GM19397 (cell line): ENCODE measurements around the gene C20orf144.

Experiments
- ATAC-seq: cut with Tn5 transposase; IDR thresholded peaks from one replicate; pipeline ENCODE4 v1.9.1; 2021; ENCODE audit warnings: mild to moderate bottlenecking, moderate library complexity; ENCODE audit not compliant: unreplicated experiment

The C20orf144 gene

DNA sequence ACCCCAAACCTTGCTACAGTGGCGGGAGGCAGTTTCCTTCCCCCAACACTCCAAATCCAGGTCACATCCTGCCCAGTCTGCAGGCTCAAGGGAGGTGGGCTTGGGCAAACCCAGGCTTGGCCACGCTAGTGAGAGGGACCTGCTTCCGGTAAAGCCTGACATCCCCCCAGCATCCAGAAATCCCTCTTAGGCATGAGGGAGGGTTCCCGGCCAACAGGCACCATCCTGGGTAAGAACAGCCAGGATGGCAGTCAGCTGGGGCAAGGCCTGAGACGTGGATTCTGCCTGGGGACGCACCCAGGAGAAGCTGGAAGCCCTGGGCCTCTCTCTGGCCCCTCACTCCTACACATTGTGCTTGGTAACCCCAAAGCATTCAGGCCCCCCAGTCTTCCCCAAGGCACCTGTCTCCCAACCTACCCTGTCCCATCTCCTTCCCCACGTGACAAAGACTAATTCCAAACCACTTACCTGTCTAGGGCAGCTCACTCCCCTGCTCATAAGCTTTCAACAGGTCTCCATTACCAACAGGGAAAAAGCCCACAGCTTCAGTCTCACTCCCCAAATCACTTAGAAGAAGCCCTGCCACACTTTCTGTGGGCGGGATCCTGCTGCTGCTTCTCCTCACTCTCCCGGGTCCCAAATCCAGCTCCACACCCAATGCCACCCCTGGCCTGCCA, 2.1 kb downstream of the C20orf144 start:
- ATAC-seq = no peak

DNA sequence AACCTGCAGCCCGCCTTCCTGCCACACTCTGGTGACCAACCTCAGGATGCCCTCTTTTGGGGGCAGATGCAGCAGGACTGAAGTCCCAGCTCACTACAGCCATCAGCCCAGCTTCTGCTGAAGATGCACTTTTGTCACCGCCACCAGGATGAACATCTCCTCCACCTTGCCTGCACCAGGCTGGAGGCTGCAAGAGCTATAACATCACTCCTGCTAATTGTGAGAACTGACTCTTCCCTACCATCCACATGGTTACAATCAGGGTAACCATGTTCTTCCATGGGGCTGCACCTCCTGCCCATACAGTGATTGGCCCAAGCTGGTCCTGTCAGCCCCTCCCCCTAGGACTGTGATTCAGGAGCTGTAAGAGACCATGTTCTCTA, 2.6 kb downstream of the C20orf144 start:
- ATAC-seq = no peak

DNA sequence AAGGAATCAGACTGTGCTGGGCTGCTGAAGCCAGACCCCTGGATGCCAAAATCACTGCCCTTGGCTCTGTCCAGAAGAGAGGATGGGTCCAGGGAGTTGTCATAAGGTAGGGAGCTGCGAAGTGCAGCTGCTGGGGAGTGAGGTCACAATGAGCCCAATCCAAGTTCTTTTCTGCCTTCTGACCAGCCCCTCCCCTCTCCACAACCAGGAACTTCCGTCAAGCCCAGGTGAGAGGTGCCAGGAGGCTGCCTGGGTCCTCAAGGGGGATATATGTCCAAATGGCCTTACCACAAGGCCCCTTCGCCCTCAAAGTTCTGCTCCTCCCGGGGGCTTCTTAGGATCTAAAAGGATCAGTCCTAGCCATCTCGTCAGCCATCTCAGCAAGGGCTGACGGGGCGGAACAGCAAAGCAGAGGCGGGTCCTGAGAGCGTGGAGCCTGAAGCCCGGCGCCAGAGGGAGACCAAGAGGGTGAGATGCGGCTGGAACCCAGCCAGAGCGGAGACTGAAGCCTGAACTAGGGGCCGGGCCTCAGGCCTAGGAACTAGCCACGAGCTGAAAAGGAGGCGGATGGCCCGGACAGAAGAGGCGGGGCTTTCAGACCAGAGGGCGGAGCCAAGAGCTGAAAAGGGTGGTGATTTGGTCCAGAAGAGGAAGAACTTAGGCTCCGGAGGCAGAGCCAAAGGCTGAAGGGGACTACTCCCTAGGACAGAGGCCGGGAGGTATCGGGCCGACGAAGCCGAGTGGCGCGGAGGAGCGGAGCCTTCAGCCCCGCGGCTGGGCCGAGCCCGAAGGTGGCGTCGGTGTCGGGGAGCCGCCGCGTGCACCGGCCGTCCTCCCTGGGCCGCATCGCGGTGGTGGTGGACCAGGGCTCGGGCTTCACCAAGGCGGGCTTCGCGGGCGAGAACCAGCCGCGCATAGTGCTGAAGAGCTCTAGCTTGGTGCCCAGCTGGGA, 4.4 kb downstream of the C20orf144 start, which contains the start of gene ACTL10:
Gene ACTL10 (plus strand): TSS at position 651 of the 952 bp plus-strand sequence. CDS start 555 bp downstream, outside the sequence.
- ATAC-seq = peak; percentile 62

DNA sequence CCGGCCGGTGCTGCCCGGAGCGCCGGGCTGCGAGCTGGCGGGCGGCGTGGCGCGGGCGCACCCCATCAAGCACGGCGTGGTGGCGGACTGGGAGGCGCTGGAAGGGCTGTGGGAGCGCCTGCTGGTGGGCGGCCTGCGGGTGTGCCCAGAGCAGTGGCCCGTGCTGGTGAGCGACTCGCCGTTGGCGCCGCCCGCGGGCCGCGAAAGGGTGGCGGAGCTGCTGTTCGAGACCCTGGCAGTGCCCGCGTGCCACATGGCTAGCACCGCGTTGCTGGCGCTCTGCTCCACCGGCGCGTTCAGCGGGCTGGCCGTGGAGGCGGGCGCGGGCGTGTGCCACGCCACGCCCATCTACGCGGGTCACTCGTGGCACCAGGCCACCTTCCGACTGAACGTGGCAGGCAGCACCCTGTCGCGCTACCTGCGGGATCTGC, 5.1 kb downstream of the C20orf144 start:
- ATAC-seq = peak; percentile 9

DNA sequence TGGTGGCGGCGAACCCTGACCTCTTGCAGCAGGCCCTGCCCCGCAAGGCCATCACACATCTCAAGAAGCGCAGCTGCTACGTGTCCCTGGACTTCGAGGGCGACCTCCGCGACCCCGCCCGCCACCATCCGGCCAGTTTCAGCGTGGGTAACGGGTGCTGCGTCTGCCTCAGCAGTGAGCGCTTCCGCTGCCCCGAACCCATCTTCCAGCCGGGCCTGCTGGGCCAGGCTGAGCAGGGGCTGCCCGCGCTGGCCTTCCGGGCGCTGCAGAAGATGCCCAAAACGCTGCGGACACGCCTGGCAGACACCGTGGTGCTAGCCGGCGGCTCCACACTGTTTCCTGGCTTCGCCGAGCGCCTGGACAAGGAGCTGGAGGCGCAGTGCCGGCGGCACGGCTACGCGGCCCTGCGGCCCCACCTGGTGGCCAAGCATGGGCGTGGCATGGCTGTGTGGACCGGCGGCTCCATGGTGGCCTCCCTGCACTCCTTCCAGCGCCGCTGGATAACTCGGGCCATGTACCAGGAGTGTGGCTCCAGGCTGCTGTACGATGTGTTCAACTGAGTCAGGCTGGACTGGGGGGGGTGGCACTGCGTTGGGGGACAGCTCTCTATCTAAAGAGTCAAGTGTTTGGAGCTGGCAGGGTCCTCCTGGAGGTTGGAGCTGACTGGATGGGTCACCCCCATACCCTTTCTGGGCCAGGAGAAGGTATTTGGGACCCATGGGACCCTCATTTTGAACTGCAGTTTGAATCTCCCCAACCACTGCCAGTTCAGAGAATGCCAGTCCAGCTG, 5.7 kb downstream of the C20orf144 start:
- peak; percentile 28 for ATAC-seq

DNA sequence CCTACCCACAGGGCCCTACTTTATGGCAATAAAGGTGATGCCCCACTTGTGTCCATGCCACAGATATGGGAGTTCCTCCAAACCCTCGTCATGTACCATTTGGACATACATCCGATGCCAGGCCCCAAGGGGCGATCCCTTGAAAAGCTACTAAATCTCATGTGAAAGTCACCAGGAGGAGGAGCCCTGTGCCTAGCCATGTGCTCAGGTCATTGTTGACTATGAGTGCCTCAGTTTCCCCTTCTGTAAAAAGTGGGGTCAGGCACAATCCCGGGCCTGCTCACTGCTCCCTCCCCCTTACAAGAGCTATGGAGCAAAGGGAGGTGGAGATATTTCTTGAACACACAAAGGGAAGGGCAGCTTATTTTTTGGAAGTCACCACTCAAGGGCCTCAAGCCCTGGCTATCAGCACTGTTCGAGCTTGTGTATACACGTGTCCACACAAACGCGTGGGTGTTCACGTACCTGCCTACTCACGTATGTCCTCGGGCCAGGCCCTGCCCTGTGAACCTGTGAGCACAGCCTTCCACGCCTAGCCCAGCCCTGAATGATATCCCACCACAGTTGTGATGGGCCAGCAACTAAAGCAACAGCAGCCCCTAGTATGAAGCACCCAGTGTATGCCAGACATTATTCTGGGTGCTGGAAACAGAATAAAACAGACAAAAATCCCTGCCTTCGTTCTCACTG, 6.5 kb downstream of the C20orf144 start:
- ATAC-seq = no peak

DNA sequence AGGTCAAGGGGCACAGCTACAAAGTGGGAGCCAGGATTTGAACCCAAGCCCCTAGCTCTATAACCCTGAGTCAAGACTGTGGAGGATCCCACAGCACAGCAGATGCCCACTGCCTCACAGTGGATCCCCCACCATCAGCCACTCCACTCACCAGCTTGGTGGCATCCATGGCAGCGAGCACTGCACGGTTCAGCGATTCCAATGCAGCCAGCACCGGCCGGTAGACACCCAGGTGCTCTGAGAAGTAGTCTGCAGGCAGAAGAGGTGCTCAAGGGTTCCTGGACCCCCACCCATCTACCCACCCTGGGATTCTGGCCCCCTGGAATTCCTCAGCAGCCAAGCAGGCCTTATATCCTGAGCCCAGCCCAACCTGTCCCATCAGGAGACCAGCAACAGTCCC, 7.1 kb downstream of the C20orf144 start:
- no peak for ATAC-seq

DNA sequence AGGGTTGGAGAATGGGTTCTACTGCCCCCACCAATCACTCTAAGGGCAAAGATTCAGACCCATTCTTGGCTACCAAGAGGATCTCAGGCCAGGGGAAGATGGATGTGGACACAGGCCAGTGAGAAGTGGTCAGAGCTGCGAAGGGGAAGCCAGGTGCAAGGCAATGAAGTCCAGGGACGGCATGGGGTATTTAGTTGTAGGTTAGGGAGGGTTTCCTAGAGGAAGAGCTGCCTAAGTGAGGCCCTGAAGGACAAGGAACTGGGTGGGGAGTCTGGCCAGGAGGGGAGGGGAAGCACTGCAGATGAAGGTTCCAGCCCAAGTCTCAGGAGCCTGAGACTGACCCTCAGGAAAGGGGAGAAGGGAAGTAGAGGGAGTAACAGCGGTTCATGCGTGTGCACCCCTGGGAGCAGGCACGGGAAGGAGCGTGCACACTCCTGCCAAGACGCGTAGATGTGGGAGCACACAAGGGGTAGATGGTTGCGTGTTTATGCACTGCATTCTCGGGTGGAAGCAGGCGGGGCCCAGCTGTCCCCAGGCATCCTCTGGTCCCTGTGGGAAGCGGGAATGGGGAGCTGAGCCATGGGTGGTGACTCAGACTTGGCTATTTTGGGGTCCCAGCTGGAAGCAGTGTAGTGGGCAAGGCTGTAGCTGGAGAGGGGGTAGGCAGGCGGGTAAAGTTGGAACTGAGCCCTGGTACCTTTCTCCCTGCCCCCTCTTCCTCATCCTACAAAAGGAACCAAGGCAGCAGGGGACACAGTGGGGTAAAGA, 7.9 kb downstream of the C20orf144 start:
- no peak for ATAC-seq

DNA sequence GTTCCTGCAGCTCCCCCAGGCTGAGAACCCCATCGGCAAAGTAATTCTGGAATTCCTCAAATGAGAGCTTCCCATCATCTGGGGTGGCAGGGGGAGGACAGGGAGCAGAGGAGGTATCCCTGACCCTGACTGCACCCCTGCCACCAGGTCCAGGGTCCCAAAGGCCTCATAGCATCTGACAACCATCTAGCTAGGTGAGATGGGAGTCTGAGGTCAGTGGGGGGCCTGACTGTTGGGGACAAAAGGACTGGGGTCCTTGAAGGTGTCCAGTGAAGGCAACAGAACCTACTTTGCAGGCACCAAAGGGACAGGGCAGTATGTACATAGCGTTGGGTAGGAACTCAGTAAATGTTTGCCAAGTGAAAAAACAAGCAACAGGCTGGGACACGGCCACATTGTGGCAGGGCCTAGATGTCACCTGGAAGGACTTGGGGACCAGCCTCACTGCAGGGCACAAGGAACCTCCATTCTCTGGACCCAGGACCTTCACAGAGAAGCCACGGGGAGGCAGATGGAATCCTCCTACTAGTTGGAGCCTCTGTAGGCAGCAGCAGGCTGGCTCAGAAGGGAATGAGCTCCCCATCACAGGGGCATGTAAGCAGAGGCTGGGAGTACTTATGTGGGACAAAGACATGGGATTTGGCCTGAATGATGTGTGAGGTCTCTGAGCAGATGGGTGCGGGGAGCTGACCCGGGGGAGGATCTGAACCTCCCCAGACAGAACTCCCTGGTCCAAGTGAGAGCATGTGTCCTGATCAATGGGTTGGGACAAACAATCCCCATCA, 8.8 kb downstream of the C20orf144 start:
- ATAC-seq = no peak

DNA sequence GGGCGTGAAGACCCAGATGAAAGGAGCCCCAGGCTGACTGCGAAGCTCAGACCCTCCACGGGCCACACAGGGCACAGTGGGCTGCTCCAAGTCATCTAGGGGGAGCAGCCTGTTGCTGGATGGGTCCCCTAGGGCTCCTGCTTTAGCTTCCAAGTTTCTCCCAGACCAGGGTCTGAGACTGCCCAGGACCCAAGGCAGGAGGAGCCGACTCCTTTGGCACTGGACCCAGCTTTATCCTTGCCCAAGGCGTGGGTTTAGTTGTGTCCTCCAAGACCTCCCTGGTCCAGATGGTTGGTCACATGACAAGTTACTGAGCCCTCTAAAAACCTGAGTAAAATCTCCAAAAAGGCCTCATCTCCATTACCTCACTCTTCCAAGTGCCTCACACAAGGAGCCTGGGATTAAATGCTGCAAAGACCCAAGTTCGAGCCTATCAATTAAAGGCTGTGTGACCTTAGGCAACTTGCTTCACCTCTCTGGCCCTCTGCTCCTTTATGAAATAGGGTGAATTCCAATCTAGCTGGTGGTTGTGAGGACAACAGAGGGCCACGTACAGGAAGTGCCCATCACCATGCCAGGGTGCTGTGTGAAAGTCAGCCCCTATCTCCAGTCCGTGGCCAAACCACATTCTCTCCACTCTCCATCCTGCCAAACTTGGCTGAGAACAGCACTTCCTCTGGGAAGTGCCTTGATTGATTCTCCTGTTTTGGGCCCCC, 9.6 kb downstream of the C20orf144 start:
- no peak for ATAC-seq

DNA sequence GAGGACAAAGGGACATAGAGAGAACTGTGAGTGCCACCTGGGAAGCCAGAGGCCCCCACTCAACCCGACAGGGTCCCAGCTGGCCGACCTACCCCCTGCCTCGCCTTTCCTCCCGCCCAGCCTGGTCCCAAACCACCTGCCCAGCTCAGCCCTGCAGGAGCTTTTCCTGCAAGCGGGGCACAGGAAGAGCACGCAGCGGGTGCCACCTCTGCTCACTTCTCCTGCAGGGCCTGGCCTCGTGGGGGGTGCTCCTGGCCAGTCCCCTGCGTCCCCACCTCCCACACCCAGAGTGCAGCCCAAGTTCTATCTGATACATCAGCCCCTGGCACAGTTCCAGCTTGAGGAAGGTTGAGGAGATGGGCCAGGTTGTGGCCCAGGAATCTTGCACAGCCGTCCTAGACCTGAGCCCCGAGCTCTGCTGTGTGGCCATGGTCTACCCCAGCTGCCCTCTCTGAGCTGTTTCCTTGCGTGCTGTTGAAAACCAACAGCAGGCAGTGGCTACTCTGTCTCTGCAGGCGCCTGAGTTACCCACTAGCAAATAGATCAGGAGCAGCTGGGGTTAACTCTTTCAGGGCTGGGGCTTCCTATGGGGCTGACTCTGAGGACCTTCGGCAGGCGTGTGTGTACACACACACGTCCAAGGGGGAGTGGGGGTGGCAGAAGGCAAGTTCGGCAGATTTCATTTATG, 10.4 kb downstream of the C20orf144 start:
- ATAC-seq = no peak

DNA sequence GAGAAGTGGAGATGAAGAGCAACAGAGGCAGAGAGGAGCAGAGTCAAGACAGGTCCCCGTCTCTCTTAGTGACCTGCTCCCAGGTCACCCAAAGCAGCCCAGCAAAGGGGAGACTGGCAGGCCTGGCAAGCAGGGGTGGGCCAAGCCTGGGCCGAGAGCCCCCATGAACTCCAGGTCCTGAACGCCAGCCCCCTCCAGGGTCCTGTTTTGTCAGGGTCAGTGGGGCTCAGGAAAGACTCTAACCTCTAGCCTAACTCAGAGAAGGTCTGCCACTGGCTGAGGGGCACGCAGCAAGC, 10.9 kb downstream of the C20orf144 start:
- ATAC-seq = no peak

DNA sequence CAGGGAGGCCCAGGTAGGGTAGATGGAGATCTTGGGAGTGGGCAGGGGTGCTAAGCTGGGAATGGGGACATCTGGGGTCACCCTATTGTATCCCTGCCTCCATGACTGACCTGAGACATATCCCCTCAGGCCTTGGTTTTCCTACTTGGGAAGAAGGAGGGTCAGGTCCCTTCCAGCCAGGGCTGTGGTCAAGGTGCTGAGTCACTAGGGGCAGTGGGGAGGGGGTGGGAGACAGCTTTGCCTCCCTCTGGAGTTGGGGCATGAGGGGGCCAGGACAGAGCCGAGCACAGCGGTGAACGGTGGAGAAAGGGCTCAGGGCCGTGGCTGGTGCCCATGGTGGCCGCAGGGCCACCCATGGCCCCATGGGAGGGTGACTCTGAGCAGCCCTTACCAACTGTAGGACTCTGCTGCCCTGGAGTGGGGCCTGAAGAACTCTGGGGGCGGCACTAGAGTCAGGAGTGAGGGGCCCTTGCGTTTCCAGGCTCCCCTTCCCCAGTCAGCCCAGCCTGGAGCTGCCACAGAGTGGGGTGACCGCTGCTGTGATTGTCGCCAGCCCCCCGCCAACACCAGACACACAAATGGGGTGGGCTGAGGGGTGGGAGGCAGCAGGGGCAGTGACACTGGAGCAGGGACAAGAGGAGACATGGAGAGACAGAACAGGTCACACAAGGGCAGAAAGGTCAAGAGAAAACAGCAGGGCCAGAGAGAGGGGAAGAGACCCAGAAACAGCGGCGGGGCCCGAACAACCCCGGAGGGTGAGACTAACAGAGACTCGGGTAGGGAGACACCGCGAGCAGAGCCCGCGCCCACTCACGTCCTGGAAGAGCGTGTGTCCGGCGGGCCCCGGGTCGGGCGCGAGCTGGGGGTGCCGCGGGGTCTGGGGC, 11.5 kb downstream of the C20orf144 start:
- no peak for ATAC-seq

DNA sequence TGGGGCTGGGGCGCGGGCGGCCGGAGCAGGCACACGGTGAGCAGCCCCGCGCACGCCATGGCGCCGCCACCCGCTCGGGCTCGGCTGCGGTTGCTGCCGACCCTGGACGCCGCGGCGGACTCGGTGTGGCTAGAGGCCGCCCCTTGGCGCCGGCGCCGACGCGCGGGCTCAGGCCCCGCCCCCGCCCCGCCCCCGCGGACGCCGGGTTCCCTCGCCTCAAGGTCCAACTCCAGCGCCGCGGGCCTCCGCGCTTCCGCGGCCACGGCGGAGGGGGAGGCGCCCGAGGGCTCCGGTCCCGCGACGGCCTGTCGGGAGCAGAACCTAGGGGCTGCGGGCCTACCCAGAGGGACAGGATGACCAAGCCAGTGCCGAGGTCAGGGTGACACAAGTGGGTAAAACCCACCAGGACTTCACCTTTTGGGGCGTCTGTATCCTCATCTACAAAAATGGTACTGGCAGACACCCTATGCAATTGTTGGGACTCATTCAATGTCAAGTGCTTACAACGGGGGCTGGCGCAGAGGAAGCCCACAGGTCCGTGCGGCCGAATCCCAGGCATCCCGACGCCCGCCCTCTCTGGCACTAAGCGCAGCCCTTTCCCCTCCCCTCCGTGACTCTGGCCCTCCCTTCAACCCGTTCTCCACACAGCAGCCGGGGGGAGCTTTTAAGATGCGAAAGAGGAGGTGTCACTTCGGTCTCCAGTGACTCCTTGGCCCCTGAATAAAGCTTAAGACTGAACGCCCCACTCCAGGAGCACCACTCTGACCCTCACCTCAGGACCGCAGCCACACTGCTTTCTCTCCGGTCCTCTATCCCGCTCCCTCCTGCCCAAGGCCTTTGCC, 12.4 kb downstream of the C20orf144 start, which contains the start of gene NECAB3:
Gene NECAB3 (minus strand): TSS at position 135 of the 842 bp plus-strand sequence. CDS start 76 bp downstream, at position 59.
- ATAC-seq = peak; percentile 60

DNA sequence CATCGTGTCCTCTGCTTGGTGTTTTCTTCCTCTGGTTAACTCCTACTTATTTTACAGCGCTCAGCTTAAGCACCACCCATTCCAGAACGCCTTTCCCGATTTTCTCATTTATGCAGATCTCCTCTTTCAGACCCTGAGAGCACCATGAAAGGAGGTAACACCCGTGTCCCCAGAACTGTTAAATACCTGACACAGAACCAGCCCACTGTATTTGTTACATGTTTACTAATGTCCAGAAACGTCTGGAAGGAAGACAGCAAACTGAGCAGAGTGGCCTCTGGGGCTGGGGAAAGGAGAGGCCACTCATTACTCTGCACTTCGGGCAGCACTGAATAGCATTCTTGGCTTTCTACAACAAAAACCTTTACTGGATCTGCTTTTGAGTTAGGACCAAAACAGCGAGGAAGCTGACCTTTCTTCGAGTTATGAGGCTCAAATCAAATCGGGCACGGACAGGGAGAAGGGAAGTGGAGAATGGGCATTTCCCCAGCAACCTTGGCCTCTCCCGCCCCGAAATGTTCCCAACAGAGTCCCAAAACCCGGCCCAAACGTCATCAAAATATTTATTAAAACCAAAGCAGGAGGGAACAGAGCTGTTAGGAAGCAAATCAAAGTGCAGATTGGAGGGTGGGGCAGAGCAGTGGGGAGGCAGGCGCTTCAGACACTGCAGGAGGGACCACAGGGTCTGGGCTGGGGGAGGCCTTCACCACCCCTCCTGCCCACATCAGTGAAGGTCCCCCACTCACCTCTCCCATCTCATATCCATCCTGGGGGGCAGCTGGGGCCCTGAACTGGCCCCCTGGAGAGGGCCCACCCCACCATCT, 13.2 kb downstream of the C20orf144 start:
- ATAC-seq = no peak
